Mesothelial cell of epicardium (in vitro differentiated cells): ENCODE results near the gene GALNT11. TPM values are rescaled to one million over a fixed set of nuclear protein-coding genes. Genes with fewer than 3 reads are reported as not detected.

Experiments used
- DNase-seq, 2 experiments: peaks; one replicate each; pipeline ENCODE4 v3.0.0; 2021; ENCODE audit warnings: low spot score in 2 of 2; ENCODE audit not compliant: unreplicated experiment in 2 of 2
- H3K27ac Mint-ChIP-seq: 2 replicates; pipeline ENCODE4 v1.8.0; 2021; ENCODE audit warnings: mixed read lengths
- H3K27me3 Mint-ChIP-seq: 2 replicates; pipeline ENCODE4 v1.8.0; 2021; ENCODE audit warnings: low read depth, mixed read lengths
- H3K36me3 Mint-ChIP-seq: 2 replicates; pipeline ENCODE4 v1.8.0; 2021; ENCODE audit warnings: mixed read lengths
- H3K4me1 Mint-ChIP-seq: 2 replicates; pipeline ENCODE4 v1.8.0; 2021; ENCODE audit warnings: mixed read lengths
- H3K4me3 Mint-ChIP-seq: 2 replicates; pipeline ENCODE4 v1.8.0; 2021; ENCODE audit warnings: mild to moderate bottlenecking, moderate library complexity, mixed read lengths
- H3K9me3 Mint-ChIP-seq: 2 replicates; pipeline ENCODE4 v1.8.0; 2021; ENCODE audit warnings: mixed read lengths
- total RNA-seq: library from RNA; stranded (reverse); gene quantifications from 3 replicates; pipeline ENCODE4 v1.2.1, GENCODE V29; 2021
- TF ChIP-seq, protein P1 (sequence below): fragments of 200-600 bp; sonication (generic); IDR thresholded peaks from one replicate; pipeline ENCODE4 v1.5.0; 2021; ENCODE audit warnings: antibody characterized with exemption; ENCODE audit not compliant: unreplicated experiment

Gene GALNT11
- total RNA-seq, 1 donor from 2014 or later, result 37.9 TPM

DNA sequence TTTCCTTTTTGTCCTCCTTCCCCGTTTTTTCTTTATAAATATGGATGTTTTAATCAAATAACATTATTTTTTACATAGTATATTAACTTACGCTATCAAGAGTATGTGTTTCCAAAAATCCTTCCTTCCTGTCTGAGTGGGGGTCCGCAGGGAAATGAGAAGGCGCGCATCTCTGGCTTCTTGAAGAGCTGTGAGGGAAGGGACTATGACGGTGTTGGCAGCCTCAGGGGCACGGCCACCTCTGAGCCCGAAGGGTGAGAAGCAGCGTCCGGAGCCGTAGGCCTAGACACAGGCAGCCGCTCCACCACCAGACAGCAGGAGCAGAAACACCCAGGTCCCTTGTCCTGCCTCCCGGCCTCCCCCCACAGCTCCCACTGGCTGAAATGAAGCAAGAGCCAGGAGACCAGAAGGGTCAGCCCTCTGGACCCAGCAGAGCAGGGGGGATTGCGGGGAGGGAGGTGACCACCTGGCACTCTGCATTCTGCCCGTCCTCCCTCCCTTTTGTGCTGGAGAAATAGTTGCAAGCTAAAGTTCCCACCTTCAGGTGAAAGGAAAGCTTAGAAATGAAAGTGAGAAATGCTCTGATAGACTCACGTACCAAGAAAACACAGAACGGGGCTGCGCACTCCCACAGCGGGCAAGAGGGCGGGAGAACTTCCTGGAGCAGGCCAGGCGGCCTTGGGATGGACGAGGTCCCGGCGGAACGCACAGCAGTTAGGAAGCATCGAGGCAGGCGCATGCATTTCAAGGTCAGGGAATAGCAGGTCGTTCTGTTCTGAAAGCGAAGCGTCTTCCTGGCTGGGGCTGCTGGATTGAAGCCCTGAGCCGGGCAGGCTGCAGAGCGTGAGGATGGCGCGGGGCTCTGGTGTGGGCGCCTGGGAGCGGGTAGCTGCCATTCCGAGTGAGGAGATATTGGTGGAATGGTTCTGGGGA, 105.5 kb downstream of the GALNT11 start:
- Mint-ChIP-seq H3K4me1 (no peaks in the 10 kb centered on the region), H3K4me3 (no peak overlapping the region), H3K27me3 (no peaks in the 10 kb centered on the region), H3K27ac (no peak overlapping the region), H3K9me3 (peaks cover 14% of the 10 kb centered on the region), H3K36me3 (peaks cover 52% of the 10 kb centered on the region)
- TF ChIP-seq, protein P1, sequence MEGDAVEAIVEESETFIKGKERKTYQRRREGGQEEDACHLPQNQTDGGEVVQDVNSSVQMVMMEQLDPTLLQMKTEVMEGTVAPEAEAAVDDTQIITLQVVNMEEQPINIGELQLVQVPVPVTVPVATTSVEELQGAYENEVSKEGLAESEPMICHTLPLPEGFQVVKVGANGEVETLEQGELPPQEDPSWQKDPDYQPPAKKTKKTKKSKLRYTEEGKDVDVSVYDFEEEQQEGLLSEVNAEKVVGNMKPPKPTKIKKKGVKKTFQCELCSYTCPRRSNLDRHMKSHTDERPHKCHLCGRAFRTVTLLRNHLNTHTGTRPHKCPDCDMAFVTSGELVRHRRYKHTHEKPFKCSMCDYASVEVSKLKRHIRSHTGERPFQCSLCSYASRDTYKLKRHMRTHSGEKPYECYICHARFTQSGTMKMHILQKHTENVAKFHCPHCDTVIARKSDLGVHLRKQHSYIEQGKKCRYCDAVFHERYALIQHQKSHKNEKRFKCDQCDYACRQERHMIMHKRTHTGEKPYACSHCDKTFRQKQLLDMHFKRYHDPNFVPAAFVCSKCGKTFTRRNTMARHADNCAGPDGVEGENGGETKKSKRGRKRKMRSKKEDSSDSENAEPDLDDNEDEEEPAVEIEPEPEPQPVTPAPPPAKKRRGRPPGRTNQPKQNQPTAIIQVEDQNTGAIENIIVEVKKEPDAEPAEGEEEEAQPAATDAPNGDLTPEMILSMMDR, result no peak
- DNase-seq, result no peak

DNA sequence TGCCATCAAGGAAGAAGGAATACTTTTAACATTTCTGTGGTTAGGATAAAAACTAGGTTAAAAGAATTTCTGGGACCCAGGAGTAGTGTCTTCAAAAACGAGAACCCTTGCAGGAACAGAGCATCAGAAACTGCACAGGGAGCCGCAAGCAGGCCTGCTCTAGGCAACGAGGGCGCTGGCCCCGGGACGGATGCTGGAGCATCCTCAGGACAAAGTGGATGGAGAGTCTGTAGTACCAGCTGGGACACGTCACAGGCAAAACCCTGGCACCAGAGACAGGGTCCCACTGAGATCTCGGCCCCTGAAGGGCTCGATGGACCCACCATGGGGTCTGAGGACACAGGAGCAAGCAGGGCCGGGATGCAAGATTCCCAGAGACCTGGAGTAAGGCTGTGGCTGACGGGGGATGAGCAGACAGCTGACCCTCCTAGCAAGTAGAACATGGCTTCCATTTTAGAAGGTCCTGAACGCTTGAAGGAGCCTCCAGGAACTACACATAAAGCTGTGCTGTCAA, 106.6 kb downstream of the GALNT11 start:
- H3K27me3 Mint-ChIP-seq, result no peaks in the 10 kb centered on the region
- H3K4me3 Mint-ChIP-seq, result no peak overlapping the region
- peaks cover 47% of the 10 kb centered on the region for H3K36me3 Mint-ChIP-seq
- H3K27ac Mint-ChIP-seq, result no peak overlapping the region
- H3K9me3 Mint-ChIP-seq, result peaks cover 7% of the 10 kb centered on the region
- no peak for DNase-seq
- TF ChIP-seq, protein P1, result no peak
- peaks cover 9% of the 10 kb centered on the region for H3K4me1 Mint-ChIP-seq

DNA sequence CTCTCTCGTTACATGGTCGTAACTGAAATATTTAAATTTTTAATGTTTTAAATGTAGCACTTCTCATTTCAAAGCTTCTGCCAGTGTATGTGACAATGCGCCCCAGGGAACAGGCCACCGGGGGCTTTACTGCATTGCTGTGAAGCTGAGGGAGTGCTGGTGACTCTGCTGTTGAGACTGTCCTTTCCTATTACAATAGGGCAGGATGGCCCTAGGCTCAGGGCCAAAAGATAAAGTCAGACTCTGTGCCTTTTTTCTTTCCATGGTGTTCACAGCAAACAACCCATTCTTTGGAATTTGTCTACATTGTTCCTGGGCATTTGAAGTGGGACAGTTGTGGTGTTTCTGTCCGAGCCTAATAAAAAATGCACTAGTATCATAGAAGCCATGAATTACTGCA, 107.3 kb downstream of the GALNT11 start:
- Mint-ChIP-seq H3K9me3 (peaks cover 2% of the 10 kb centered on the region), H3K27me3 (no peaks in the 10 kb centered on the region), H3K36me3 (peaks cover 41% of the 10 kb centered on the region), H3K4me3 (no peak overlapping the region), H3K27ac (no peak overlapping the region), H3K4me1 (peaks cover 9% of the 10 kb centered on the region)
- no peak for DNase-seq
- TF ChIP-seq, protein P1, result no peak

DNA sequence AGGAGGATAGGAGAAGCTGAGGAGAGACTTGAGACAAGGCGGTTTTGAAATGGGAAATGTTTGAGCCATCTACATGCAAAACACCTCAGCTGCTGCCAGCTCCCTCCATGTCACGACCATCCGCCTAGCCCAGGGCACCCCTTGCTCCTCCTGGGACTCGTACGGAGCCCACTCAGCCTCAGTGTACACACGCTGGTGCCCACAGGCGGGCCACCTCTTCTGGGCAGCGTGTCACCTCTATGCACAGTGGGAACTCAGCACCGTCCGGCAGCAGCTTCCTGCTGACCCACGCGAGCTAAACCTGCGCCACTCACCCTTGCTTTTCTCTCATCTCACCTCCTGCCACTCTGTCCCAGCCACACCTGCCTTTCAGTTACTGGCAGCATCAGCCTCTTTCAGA, 108.3 kb downstream of the GALNT11 start:
- no peak overlapping the region for H3K4me3 Mint-ChIP-seq
- H3K9me3 Mint-ChIP-seq, result no peaks in the 10 kb centered on the region
- TF ChIP-seq, protein P1, result no peak
- H3K27me3 Mint-ChIP-seq, result no peaks in the 10 kb centered on the region
- H3K36me3 Mint-ChIP-seq, result peaks cover 42% of the 10 kb centered on the region
- DNase-seq, result no peak
- H3K27ac Mint-ChIP-seq, result no peak overlapping the region
- peaks cover 9% of the 10 kb centered on the region for H3K4me1 Mint-ChIP-seq

DNA sequence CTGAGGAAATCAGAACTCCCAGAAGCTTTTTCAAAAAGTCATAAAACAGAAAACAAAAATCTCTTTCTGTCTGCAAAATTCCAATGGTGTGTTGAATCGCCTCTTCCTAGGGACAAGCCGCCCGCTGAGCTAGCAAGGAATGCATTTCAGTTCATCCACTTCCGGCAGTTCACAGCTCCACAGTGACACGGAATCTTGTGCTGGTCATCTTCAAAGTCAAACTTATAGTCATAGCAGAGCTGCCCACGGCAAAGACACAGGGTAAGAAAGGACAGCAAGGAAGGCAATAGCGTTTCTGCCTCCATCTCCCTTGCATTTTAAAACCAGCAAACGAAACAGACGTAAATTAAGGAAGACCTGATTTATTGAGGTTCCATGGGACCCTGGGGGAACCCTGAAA, 111.2 kb downstream of the GALNT11 start:
- peak overlapping the region; percentile 74 for H3K27ac Mint-ChIP-seq
- no peaks in the 10 kb centered on the region for H3K27me3 Mint-ChIP-seq
- no peak overlapping the region for H3K4me3 Mint-ChIP-seq
- H3K9me3 Mint-ChIP-seq, result no peaks in the 10 kb centered on the region
- peaks cover 44% of the 10 kb centered on the region for H3K36me3 Mint-ChIP-seq
- H3K4me1 Mint-ChIP-seq, result peaks cover 9% of the 10 kb centered on the region
- DNase-seq, result no peak
- TF ChIP-seq, protein P1, result no peak
